Subcutaneous abdominal adipose tissue (tissue), 5 donors: ENCODE results near the gene PSMC3.

Experiments
- H3K27ac ChIP-seq: one replicate; pipeline ENCODE4 v1.7.0; 2013; ENCODE audit warnings: low read depth, mild to moderate bottlenecking, inconsistent platforms, low read length, moderate library complexity
- H3K27me3 ChIP-seq, 5 donors: one replicate each; pipeline ENCODE4 v1.7.0; 2013; ENCODE audit warnings: low read length in 5 of 5, inconsistent platforms in 1 of 5; ENCODE audit not compliant: control insufficient read depth in 5 of 5, insufficient read depth in 4 of 5
- H3K36me3 ChIP-seq, 5 donors: one replicate each; pipeline ENCODE4 v1.7.0; 2013; ENCODE audit warnings: low read length in 5 of 5; ENCODE audit not compliant: control insufficient read depth in 5 of 5, insufficient read depth in 5 of 5
- H3K4me1 ChIP-seq, 5 donors: one replicate each; pipeline ENCODE4 v1.7.0; 2013; ENCODE audit warnings: low read length in 5 of 5, mild to moderate bottlenecking in 3 of 5, moderate library complexity in 1 of 5; ENCODE audit not compliant: control insufficient read depth in 5 of 5, insufficient read depth in 5 of 5
- H3K4me3 ChIP-seq, 5 donors: one replicate each; pipeline ENCODE4 v1.7.0; 2013; ENCODE audit warnings: low read length in 5 of 5, low read depth in 1 of 5
- H3K9ac ChIP-seq, 5 donors: one replicate each; pipeline ENCODE4 v1.7.0; 2013; ENCODE audit warnings: low read length in 5 of 5, mild to moderate bottlenecking in 4 of 5, moderate library complexity in 3 of 5
- H3K9me3 ChIP-seq, 5 donors: one replicate each; pipeline ENCODE4 v1.7.0; 2013; ENCODE audit warnings: low read length in 5 of 5; ENCODE audit not compliant: control insufficient read depth in 5 of 5
- donor health status: healthy.
- donor health status: healthy.
- donor health status: healthy.
- donor health status: healthy.
- donor health status: healthy.

The PSMC3 gene

GRCh38 chr11:47434011-47434786 is 8.0 kb upstream of the PSMC3 start:
- Histone ChIP-seq H3K36me3 (no peaks in the 10 kb centered on the region), H3K4me1 (peaks cover 0 to 19% (median 14%) of the 10 kb centered on the region in 5 donors), H3K27me3 (no peaks in the 10 kb centered on the region), H3K27ac (no peak overlapping the region), H3K9me3 (no peaks in the 10 kb centered on the region), H3K4me3 (no peak overlapping the region), H3K9ac (no peak overlapping the region)

- Histone ChIP-seq H3K4me1 (peaks cover 0 to 18% (median 13%) of the 10 kb centered on the region in 5 donors), H3K4me3 (no peak overlapping the region), H3K27ac (no peak overlapping the region), H3K9me3 (no peaks in the 10 kb centered on the region), H3K9ac (no peak overlapping the region), H3K27me3 (no peaks in the 10 kb centered on the region), H3K36me3 (no peaks in the 10 kb centered on the region)
These were observed 6.9 kb upstream of the PSMC3 start for GRCh38 chr11:47433157-47433556.

GRCh38 chr11:47431356-47432083 is 5.3 kb upstream of the PSMC3 start:
- Histone ChIP-seq H3K4me3 (no peak overlapping the region), H3K27ac (no peak overlapping the region)

GRCh38 chr11:47430524-47430923 is 4.3 kb upstream of the PSMC3 start:
- no peak overlapping the region for H3K27ac ChIP-seq
- no peaks in the 10 kb centered on the region for H3K27me3 ChIP-seq
- H3K9me3 ChIP-seq = no peaks in the 10 kb centered on the region
- no peak overlapping the region for H3K4me3 ChIP-seq
- no peak overlapping the region for H3K9ac ChIP-seq
- H3K4me1 ChIP-seq = peaks cover 0 to 13% (median 8%) of the 10 kb centered on the region in 5 donors
- no peaks in the 10 kb centered on the region for H3K36me3 ChIP-seq

More at GRCh38 chr11:47431356-47432083, 5.3 kb upstream of the PSMC3 start:
- Histone ChIP-seq H3K9me3 (no peaks in the 10 kb centered on the region), H3K4me1 (peaks cover 0 to 8% (median 6%) of the 10 kb centered on the region in 5 donors), H3K27me3 (no peaks in the 10 kb centered on the region), H3K9ac (no peak overlapping the region), H3K36me3 (no peaks in the 10 kb centered on the region)

GRCh38 chr11:47425611-47426010 is 628 bp downstream of the PSMC3 start:
- H3K27me3 ChIP-seq = no peaks in the 10 kb centered on the region
- H3K4me1 ChIP-seq = peaks cover 5 to 17% (median 13%) of the 10 kb centered on the region in 5 donors
- peaks cover 0 to 42% (median 31%) of the 10 kb centered on the region in 5 donors for H3K36me3 ChIP-seq
- peak overlapping the region; percentile 83 to 96 (median 92) for H3K4me3 ChIP-seq
- H3K9ac ChIP-seq = peak overlapping the region in 4 of 5 donors; percentile 82 to 96 (median 95)
- no peaks in the 10 kb centered on the region for H3K9me3 ChIP-seq
- peak overlapping the region; percentile 94 for H3K27ac ChIP-seq

GRCh38 chr11:47418454-47419259 is 7.6 kb downstream of the PSMC3 start:
- H3K27ac ChIP-seq = no peak overlapping the region
- H3K9ac ChIP-seq = no peak overlapping the region
- H3K27me3 ChIP-seq = no peaks in the 10 kb centered on the region
- no peak overlapping the region for H3K4me3 ChIP-seq
- peaks cover 0 to 19% (median 14%) of the 10 kb centered on the region in 5 donors for H3K4me1 ChIP-seq
- H3K36me3 ChIP-seq = peaks cover 0 to 88% (median 73%) of the 10 kb centered on the region in 5 donors
- no peaks in the 10 kb centered on the region for H3K9me3 ChIP-seq

- H3K27ac ChIP-seq = no peak overlapping the region
These were observed 8.5 kb downstream of the PSMC3 start for GRCh38 chr11:47417712-47418111.

GRCh38 chr11:47415949-47416472 is 10.2 kb downstream of the PSMC3 start:
- peaks cover 0 to 78% (median 58%) of the 10 kb centered on the region in 5 donors for H3K36me3 ChIP-seq
- peak overlapping the region; percentile 76 for H3K27ac ChIP-seq

More at GRCh38 chr11:47417712-47418111, 8.5 kb downstream of the PSMC3 start:
- Histone ChIP-seq H3K4me1 (peaks cover 0 to 23% (median 14%) of the 10 kb centered on the region in 5 donors), H3K36me3 (peaks cover 0 to 85% (median 67%) of the 10 kb centered on the region in 5 donors), H3K4me3 (no peak overlapping the region), H3K9me3 (no peaks in the 10 kb centered on the region), H3K9ac (no peak overlapping the region), H3K27me3 (no peaks in the 10 kb centered on the region)

GRCh38 chr11:47415091-47415854 is 11.0 kb downstream of the PSMC3 start:
- H3K36me3 ChIP-seq = peaks cover 0 to 78% (median 54%) of the 10 kb centered on the region in 5 donors
- H3K4me3 ChIP-seq = no peak overlapping the region
- peaks cover 0 to 24% (median 19%) of the 10 kb centered on the region in 5 donors for H3K4me1 ChIP-seq

More at GRCh38 chr11:47415949-47416472, 10.2 kb downstream of the PSMC3 start:
- no peaks in the 10 kb centered on the region for H3K27me3 ChIP-seq
- H3K4me1 ChIP-seq = peaks cover 0 to 23% (median 14%) of the 10 kb centered on the region in 5 donors
- H3K4me3 ChIP-seq = no peak overlapping the region
- peak overlapping the region in 2 of 5 donors; percentile 43 to 49 for H3K9ac ChIP-seq
- H3K9me3 ChIP-seq = no peaks in the 10 kb centered on the region

More at GRCh38 chr11:47415091-47415854, 11.0 kb downstream of the PSMC3 start:
- H3K27me3 ChIP-seq = no peaks in the 10 kb centered on the region
- H3K9me3 ChIP-seq = no peaks in the 10 kb centered on the region
- peak overlapping the region in 2 of 5 donors; percentile 43 to 49 for H3K9ac ChIP-seq
- H3K27ac ChIP-seq = peak overlapping the region; percentile 76
